Muscle layer of duodenum (tissue), 2 donors: ENCODE measurements around the gene SERTAD3.
"Not testable (repeated sequence)": the region's sequence is repeated elsewhere in the genome, so short reads cannot be mapped to it uniquely, and the experiment has no call there.

Experiments
- H3K27ac ChIP-seq: one replicate; pipeline ENCODE4 v1.7.0; 2013; ENCODE audit warnings: mild to moderate bottlenecking, low read length
- H3K27me3 ChIP-seq: one replicate; pipeline ENCODE4 v1.7.0; 2013; ENCODE audit warnings: low read depth, mild to moderate bottlenecking, control low read depth, low read length
- H3K36me3 ChIP-seq, 2 donors: one replicate each; pipeline ENCODE4 v1.7.0; 2013; ENCODE audit warnings: low read length in 2 of 2, control low read depth in 1 of 2, mild to moderate bottlenecking in 1 of 2; ENCODE audit not compliant: insufficient read depth in 2 of 2, control insufficient read depth in 1 of 2
- H3K4me1 ChIP-seq, 2 donors: one replicate each; pipeline ENCODE4 v1.7.0; 2013; ENCODE audit warnings: low read length in 2 of 2, mild to moderate bottlenecking in 2 of 2, control low read depth in 1 of 2, moderate library complexity in 1 of 2; ENCODE audit not compliant: insufficient read depth in 2 of 2, control insufficient read depth in 1 of 2
- H3K4me3 ChIP-seq, 2 donors: one replicate each; pipeline ENCODE4 v1.7.0; 2013; ENCODE audit warnings: low read length in 2 of 2, low read depth in 1 of 2, mild to moderate bottlenecking in 1 of 2
- H3K9me3 ChIP-seq, 2 donors: one replicate each; pipeline ENCODE4 v1.7.0; 2013; ENCODE audit warnings: low read length in 2 of 2, control low read depth in 1 of 2, mild to moderate bottlenecking in 1 of 2; ENCODE audit not compliant: control insufficient read depth in 1 of 2
- donor health status: healthy.

The SERTAD3 gene

DNA sequence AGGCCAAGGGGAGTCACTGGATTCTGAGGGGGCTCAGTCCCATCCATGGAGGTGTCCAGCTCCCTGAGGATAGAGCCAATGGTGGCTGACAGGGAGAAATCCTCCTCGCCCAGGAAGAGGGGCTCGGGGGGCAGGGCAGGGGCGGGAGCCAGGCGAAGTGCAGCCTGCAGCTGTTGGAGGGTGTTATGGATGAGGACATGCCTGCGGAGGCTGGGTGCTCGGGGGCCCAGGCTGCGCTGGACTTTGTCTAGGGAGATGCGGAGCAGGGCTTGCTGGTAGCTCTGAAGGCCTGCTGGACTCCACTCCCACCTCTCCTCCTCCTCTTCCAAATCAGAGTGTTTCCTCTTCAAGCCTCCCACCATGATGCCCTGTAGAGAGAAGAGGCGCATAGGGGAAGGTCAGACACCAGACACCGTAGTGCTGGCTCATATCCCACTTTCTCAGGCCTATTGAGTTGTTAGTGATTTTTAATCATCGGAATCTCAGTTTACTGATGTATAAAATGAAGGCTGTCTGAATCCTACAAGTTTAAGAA, 2.3 kb downstream of the SERTAD3 start:
- peak overlapping the region; percentile 81 to 95 for H3K4me3 ChIP-seq
- H3K27ac ChIP-seq: peak overlapping the region; percentile 88
- peaks cover 24 to 31% of the 10 kb centered on the region in 2 donors for H3K36me3 ChIP-seq
- no peaks in the 10 kb centered on the region for H3K9me3 ChIP-seq
- H3K27me3 ChIP-seq: no peaks in the 10 kb centered on the region
- H3K4me1 ChIP-seq: peaks cover 13 to 31% of the 10 kb centered on the region in 2 donors

DNA sequence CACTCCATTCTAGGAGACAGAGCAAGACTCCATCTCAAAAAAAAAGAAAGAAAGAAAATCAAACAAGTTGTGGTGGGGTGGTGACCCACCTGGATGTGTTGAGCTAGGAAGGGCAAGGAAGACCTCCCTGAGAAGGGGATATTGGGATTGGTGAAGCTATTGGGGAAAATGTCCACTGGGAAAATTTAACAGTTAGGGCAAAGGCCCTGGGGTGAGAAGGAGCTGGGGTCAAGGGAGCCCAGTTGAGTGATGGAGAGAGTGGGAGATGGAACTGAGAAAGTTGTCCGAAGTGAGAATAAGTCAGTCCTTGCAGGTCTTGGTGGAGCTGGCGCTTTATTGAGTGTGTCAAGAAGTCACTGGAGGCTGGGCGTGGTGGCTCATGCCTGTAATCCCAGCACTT, 5.9 kb downstream of the SERTAD3 start:
- Histone ChIP-seq H3K27me3 (no peaks in the 10 kb centered on the region), H3K4me1 (peaks cover 13 to 31% of the 10 kb centered on the region in 2 donors), H3K27ac (no peak overlapping the region), H3K9me3 (no peaks in the 10 kb centered on the region), H3K36me3 (peaks cover 24 to 26% of the 10 kb centered on the region in 2 donors), H3K4me3 (no peak overlapping the region)

DNA sequence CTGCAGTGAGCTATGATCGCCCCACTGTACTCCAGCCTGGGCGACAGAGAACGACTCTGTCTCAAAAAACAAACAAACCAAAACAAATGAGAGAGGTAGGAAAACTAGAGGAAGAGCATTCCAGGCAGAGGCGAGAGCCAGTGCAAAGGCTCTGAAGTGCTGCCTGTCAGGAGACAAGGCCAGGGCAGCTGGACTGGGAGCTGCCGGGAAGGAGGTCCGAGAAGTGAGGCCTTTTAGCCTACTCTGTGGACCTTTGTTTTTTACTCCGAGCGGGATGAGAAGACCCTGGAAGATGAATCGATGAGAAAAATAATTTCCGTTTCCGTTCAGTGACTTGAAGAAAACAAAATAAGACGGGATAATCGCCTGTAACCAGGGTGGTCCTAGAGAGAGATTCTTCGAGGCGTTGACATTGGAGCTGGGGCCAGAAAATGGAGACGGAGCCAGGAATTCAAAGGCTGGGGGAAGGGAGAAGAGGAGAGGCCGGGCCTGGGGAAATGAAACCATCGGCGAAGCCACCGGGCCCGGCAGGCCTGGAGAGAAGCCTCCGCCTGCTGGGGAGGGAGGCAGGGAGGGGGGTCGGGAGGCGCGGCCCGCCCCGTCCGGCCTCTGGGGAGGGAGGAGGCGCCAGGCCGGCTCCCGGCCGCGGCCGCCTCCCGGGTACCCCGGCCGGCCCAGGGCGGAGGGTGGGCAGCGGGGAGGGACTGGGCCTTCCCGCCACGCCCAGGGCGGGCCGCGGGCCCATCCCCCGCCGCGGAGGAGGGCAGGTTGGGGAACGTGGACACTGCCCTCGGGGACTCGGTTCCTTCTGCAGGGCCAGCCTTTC, 10.5 kb downstream of the SERTAD3 start:
- peak overlapping the region; percentile 100 for H3K27ac ChIP-seq
- H3K36me3 ChIP-seq: no peaks in the 10 kb centered on the region
- H3K9me3 ChIP-seq: no peaks in the 10 kb centered on the region
- no peaks in the 10 kb centered on the region for H3K27me3 ChIP-seq
- H3K4me1 ChIP-seq: peaks cover 0 to 13% of the 10 kb centered on the region in 2 donors
- H3K4me3 ChIP-seq: peak overlapping the region; percentile 59 to 81

DNA sequence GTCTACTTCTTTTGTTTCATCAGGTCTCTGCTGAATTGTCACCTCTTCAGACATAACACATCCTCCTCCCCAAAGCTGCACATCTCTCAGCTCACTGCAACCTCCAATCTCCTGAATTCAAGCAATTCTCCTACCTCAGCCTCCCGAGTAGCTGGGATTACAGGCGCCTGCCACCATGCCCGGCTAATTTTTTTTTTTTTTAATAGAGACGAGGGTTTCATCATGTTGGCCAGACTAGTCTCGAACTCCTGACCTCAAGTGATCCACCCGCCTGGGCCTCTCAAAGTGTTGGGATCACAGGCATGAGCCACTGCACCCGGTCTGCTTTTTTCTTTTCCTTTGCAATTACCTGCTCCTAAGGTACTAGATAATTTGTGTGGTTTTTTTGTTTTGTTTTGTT, 11.4 kb downstream of the SERTAD3 start:
- H3K36me3 ChIP-seq, H3K27me3 ChIP-seq, H3K9me3 ChIP-seq: not testable (repeated sequence)
- Histone ChIP-seq H3K4me1 (peaks cover 0 to 13% of the 10 kb centered on the region in 2 donors), H3K27ac (peak overlapping the region; percentile 100), H3K4me3 (peak overlapping the region in 1 of 2 donors; percentile 59)

DNA sequence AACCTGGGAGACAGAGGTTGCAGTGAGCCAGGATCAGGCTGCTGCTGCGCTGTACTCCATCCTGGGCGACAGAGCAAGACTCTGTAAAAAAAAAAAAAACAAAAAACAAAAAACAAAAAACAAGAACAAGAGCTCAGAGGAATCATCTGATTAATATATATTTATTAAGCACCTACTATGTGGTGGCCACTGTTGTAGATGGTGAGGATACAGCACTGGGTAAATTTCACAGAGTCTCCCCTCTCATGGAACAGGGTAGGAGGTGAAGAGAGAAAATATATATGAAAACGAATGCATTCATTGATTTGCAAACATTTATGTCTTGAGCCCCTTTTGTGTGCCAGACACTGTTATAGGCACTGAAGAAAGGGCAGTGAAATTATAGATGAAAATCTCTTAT, 12.4 kb downstream of the SERTAD3 start:
- Histone ChIP-seq H3K4me1 (peaks cover 0 to 13% of the 10 kb centered on the region in 2 donors), H3K36me3 (no peaks in the 10 kb centered on the region), H3K4me3 (no peak overlapping the region), H3K27me3 (no peaks in the 10 kb centered on the region), H3K27ac (no peak overlapping the region), H3K9me3 (no peaks in the 10 kb centered on the region)

DNA sequence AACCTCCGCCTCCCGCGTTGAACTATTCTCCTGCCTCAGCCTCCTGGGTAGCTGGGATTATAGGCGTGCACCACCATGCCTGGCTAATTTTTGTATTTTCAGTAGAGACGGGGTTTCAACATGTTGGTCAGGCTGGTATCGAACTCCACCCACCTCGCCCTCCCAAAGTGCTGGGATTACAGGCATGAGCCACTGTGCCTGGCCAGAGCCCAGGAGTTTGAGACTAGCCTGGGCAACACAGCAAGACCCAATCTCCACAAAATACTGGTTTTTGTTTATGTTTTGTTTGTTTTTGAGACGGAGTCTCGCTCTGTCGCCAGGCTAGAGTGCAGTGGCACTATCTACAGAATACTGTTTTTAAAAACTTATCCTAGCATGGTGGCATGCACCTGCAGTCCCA, 13.9 kb downstream of the SERTAD3 start:
- not testable (repeated sequence) for H3K9me3 ChIP-seq, H3K27ac ChIP-seq, H3K36me3 ChIP-seq, H3K4me3 ChIP-seq, H3K27me3 ChIP-seq
- H3K4me1 ChIP-seq: peaks cover 0 to 13% of the 10 kb centered on the region in 2 donors

DNA sequence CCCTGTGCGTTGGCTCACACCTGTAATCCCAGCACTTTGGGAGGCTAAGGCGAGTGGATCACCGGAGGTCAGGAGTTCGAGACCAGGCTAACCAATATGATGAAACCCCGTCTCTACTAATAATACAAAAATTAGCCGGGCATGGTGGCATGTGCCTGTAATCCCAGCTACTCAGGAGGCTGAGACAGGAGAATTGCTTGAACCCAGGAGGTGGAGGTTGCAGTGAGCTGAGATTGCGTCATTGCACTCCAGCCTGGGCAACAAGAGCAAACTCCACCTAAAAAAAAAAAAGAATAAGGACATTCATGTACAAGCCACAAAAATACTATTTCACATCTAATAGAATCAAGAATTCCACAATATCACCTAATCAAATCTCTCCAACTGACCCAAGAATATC, 15.9 kb downstream of the SERTAD3 start:
- H3K4me1 ChIP-seq: peaks cover 0 to 16% of the 10 kb centered on the region in 2 donors
- not testable (repeated sequence) for H3K27me3 ChIP-seq, H3K36me3 ChIP-seq, H3K27ac ChIP-seq, H3K4me3 ChIP-seq, H3K9me3 ChIP-seq

DNA sequence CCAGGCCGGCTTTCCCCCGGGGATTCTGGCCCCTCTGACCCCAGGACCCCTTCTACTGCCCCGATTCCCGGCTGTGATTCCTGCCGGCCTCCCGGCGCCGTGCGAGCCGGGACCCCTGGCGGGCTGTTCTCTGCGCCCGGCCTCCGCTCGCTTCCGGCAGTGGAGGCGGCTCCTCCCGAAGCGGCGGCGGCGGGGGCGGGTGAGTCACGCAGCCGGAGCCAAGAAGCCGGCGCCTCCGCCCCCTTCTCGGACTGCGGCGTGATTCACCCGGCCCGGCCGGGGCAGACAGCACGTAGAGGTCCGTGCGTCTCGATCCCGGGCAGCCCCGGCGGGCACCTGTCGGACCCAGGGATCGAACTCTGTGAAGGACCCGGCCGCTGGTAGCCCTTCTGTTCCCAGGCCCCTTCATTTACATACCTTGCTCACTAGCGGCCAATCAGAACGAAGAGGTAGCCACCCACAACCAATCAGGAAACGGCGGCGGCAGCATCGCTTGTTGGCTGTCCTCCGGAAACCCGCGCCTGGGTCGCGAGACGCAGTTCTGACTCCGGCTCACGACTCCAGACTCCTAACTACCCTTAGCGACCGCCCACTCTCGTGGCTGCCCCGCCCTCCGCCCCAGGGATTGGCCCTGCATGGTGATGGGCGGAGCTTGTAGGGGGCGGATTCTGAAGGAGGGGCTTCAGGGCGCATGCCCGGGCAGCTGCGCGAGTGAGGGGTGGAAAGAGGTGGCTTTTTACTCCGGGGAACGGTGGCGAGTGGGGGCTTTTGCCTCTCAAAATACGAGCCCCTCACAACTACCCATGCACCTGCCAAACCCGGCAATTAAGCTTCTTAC, 18.5 kb downstream of the SERTAD3 start, which contains the start of gene SERTAD1:
Gene SERTAD1, minus strand, starts transcription at position 543 of the 838 bp plus-strand sequence. CDS start 2,446 bp downstream, outside the sequence.
- Histone ChIP-seq H3K4me1 (peaks cover 8 to 23% of the 10 kb centered on the region in 2 donors), H3K27me3 (no peaks in the 10 kb centered on the region), H3K9me3 (no peaks in the 10 kb centered on the region), H3K36me3 (peaks cover 9 to 13% of the 10 kb centered on the region in 2 donors), H3K4me3 (peak within 1 kb of the TSS; percentile 84 to 98), H3K27ac (peak within 1 kb of the TSS; percentile 99)

DNA sequence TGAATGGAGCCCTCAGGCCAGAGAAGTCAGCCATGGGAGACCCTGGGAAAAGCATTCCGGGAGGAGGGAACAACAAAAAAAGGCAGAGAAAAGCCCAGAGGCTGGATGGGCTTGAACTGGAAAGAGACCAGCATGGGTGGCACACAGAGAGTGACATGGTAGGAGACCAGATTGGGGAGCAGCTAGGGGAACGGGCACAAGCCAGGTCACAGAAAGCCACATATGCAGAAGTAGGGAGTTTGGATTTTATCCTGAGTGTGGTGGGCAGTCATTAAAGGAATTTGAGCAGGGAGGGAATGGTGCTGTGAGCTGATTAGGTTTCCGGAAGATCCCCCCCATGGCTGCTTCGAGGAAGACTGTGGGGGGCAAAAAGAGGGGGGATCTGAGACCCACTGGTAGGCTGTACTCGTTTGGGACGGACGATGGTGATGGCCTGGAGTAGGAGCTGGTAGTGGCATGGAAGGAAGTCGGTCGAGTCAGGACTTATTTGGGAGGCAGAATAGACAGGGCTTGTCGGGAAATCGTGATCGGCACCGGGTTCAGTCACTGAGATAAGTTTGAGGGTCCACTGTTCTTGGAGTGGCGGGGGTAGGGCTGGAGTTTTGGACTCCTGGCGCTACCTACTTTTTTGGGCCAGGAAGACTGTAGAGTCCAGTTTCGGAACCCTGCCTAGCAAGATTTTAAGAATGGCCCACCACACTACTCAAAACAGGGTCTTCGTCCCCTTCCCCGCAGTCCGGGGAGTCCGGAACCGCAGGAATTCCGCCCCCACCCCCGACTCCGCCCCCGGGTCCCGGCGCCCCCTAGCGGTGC, 19.3 kb downstream of the SERTAD3 start:
- H3K4me1 ChIP-seq: peaks cover 8 to 23% of the 10 kb centered on the region in 2 donors
- no peaks in the 10 kb centered on the region for H3K9me3 ChIP-seq
- no peaks in the 10 kb centered on the region for H3K27me3 ChIP-seq
- peak overlapping the region; percentile 99 for H3K27ac ChIP-seq
- H3K4me3 ChIP-seq: peak overlapping the region; percentile 84 to 98
- H3K36me3 ChIP-seq: peaks cover 9 to 13% of the 10 kb centered on the region in 2 donors

DNA sequence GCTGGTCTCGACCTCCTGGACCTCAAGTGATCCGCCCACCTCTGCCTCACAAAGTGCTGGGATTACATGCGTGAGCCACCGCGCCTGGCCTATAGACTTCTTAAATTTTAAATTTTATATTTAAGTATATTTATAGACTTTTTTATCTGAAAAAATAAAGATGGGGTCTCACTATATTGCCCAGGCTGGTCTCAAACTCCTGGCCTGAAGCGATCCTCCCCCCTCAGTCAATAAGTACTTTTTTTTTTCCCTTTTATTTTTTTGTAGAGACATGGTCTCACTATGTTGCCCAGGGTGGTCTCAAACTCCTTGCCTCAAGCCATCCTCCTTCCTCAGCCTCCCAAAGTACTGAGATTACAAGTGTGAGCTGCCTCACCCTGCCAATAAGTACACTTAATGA, 20.2 kb downstream of the SERTAD3 start:
- peaks cover 9 to 13% of the 10 kb centered on the region in 2 donors for H3K36me3 ChIP-seq
- peaks cover 8 to 23% of the 10 kb centered on the region in 2 donors for H3K4me1 ChIP-seq
- peak overlapping the region; percentile 99 for H3K27ac ChIP-seq
- H3K9me3 ChIP-seq: no peaks in the 10 kb centered on the region
- H3K27me3 ChIP-seq: no peaks in the 10 kb centered on the region
- peak overlapping the region; percentile 84 to 98 for H3K4me3 ChIP-seq
